ENCODE data around the gene SSR1. TPM values are rescaled to one million over a fixed set of nuclear protein-coding genes. Genes with fewer than 3 reads are reported as not detected.
A peak's percentile ranks its signal among the peaks of the same experiment; 100 is the strongest.

Gene SSR1
- total and polyA plus RNA-seq, 2 of the 13 experiments (the other 11 are each of a cell fraction or from before 2014, with no cell fraction given) = 203 to 243 TPM

DNA sequence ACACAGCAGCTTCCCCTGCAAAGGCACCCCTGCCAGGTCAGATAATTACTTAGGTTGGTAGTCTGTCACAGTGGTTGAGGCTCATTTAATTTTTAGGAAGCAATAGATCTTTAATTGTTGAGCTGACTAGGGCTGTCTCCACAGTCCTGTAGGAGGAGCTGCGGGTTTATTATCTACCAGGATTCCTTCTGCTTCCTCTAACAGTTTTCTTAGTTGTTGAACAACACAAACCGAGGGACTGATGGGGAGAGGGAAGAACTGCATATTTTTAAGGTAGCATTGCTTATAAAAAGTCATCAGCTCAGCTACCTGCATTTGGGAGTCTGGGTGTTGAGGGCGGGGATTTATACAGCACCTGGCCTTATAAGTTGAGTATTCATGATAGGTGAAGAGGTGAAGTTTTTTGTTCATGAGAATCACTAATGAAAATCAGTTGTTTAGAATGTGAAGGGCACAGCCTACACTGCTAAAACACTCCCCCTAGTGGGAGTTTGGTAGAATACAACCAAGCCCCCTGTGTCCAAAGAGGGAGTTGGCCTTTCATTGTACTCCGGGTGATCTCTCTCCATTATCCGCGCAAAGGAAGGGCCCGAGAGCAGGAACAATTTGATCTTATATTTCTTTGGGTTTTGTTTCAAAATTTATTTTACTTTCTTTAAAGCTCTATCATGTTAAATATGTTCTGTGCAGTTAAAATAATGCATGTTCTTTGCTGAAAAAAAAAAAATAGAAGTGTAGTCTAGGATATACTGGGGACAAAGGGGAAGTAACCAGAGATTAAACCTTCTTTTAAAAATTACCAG is 69.6 kb downstream of the SSR1 start (continued):
- TF ChIP-seq CCDC6 (CRISPR knock-in tag; IDR thresholded peaks at IDR 0.05) = 0 out of 2 replicates have a peak, but pooled peaks have one; percentile 40
- TF ChIP-seq, protein P1, sequence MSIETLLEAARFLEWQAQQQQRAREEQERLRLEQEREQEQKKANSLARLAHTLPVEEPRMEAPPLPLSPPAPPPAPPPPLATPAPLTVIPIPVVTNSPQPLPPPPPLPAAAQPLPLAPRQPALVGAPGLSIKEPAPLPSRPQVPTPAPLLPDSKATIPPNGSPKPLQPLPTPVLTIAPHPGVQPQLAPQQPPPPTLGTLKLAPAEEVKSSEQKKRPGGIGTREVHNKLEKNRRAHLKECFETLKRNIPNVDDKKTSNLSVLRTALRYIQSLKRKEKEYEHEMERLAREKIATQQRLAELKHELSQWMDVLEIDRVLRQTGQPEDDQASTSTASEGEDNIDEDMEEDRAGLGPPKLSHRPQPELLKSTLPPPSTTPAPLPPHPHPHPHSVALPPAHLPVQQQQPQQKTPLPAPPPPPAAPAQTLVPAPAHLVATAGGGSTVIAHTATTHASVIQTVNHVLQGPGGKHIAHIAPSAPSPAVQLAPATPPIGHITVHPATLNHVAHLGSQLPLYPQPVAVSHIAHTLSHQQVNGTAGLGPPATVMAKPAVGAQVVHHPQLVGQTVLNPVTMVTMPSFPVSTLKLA (IDR thresholded peaks at IDR 0.05) = no peak
- TF ChIP-seq, protein P2, sequence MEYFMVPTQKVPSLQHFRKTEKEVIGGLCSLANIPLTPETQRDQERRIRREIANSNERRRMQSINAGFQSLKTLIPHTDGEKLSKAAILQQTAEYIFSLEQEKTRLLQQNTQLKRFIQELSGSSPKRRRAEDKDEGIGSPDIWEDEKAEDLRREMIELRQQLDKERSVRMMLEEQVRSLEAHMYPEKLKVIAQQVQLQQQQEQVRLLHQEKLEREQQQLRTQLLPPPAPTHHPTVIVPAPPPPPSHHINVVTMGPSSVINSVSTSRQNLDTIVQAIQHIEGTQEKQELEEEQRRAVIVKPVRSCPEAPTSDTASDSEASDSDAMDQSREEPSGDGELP (IDR thresholded peaks at IDR 0.05; ENCODE audit: borderline replicate concordance, low read depth) = no peak
- TF ChIP-seq, protein P3, sequence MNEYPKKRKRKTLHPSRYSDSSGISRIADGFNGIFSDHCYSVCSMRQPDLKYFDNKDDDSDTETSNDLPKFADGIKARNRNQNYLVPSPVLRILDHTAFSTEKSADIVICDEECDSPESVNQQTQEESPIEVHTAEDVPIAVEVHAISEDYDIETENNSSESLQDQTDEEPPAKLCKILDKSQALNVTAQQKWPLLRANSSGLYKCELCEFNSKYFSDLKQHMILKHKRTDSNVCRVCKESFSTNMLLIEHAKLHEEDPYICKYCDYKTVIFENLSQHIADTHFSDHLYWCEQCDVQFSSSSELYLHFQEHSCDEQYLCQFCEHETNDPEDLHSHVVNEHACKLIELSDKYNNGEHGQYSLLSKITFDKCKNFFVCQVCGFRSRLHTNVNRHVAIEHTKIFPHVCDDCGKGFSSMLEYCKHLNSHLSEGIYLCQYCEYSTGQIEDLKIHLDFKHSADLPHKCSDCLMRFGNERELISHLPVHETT (CRISPR knock-in tag; conservative IDR thresholded peaks at IDR 0.05) = no peak
- TF ChIP-seq JUNB (CRISPR knock-in tag; IDR thresholded peaks at IDR 0.05; ENCODE audit: borderline replicate concordance) = no peak
- no peak for TF ChIP-seq SOX6 (IDR thresholded peaks at IDR 0.05)
- 0 out of 2 replicates have a peak, but pooled peaks have one; percentile 36 for TF ChIP-seq SOX6 (CRISPR knock-in tag; IDR thresholded peaks at IDR 0.05)
- TF ChIP-seq, protein P4, sequence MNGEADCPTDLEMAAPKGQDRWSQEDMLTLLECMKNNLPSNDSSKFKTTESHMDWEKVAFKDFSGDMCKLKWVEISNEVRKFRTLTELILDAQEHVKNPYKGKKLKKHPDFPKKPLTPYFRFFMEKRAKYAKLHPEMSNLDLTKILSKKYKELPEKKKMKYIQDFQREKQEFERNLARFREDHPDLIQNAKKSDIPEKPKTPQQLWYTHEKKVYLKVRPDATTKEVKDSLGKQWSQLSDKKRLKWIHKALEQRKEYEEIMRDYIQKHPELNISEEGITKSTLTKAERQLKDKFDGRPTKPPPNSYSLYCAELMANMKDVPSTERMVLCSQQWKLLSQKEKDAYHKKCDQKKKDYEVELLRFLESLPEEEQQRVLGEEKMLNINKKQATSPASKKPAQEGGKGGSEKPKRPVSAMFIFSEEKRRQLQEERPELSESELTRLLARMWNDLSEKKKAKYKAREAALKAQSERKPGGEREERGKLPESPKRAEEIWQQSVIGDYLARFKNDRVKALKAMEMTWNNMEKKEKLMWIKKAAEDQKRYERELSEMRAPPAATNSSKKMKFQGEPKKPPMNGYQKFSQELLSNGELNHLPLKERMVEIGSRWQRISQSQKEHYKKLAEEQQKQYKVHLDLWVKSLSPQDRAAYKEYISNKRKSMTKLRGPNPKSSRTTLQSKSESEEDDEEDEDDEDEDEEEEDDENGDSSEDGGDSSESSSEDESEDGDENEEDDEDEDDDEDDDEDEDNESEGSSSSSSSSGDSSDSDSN (CRISPR knock-in tag; IDR thresholded peaks at IDR 0.05) = no peak
- no peak for TF ChIP-seq ZC3H4 (CRISPR knock-in tag; IDR thresholded peaks at IDR 0.05; ENCODE audit: borderline replicate concordance)
- TF ChIP-seq BCL6 (CRISPR knock-in tag; IDR thresholded peaks at IDR 0.05) = no peak
- TF ChIP-seq SNAPC2 (CRISPR knock-in tag; IDR thresholded peaks at IDR 0.05) = no peak
- TF ChIP-seq MYNN (CRISPR knock-in tag; IDR thresholded peaks at IDR 0.05; ENCODE audit: low read depth) = no peak
- TF ChIP-seq SUZ12 (IDR thresholded peaks at IDR 0.05; ENCODE audit: low read depth, low read length) = no peak
- peak; percentile 22 for TF ChIP-seq TEAD3 (CRISPR knock-in tag; optimal IDR thresholded peaks at IDR 0.05; ENCODE audit: borderline replicate concordance)
- no peak for TF ChIP-seq HOXA3 (CRISPR knock-in tag; IDR thresholded peaks at IDR 0.05)
- no peak for TF ChIP-seq ZNF468 (CRISPR knock-in tag; IDR thresholded peaks at IDR 0.05)
- TF ChIP-seq ZNF383 (CRISPR knock-in tag; IDR thresholded peaks at IDR 0.05; ENCODE audit: borderline replicate concordance) = no peak
- no peak for TF ChIP-seq HNRNPLL (IDR thresholded peaks at IDR 0.05; ENCODE audit: low read depth, low read length, poor library complexity, severe bottlenecking)
- no peak for TF ChIP-seq HOXA7 (CRISPR knock-in tag; IDR thresholded peaks at IDR 0.05)
- TF ChIP-seq, protein P5, sequence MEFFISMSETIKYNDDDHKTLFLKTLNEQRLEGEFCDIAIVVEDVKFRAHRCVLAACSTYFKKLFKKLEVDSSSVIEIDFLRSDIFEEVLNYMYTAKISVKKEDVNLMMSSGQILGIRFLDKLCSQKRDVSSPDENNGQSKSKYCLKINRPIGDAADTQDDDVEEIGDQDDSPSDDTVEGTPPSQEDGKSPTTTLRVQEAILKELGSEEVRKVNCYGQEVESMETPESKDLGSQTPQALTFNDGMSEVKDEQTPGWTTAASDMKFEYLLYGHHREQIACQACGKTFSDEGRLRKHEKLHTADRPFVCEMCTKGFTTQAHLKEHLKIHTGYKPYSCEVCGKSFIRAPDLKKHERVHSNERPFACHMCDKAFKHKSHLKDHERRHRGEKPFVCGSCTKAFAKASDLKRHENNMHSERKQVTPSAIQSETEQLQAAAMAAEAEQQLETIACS (CRISPR knock-in tag; IDR thresholded peaks at IDR 0.05) = no peak
- TF ChIP-seq SRSF4 (IDR thresholded peaks at IDR 0.05; ENCODE audit: low read depth, low read length, poor library complexity, severe bottlenecking) = no peak
- TF ChIP-seq ZNF674 (CRISPR knock-in tag; IDR thresholded peaks at IDR 0.05; ENCODE audit: low read depth) = no peak
- TF ChIP-seq RORA (CRISPR knock-in tag; IDR thresholded peaks at IDR 0.05) = no peak
- TF ChIP-seq PHF8 (CRISPR knock-in tag; IDR thresholded peaks at IDR 0.05) = no peak
